Memory B cell (primary cell): ENCODE results near the gene ALCAM.

Source experiments
- ATAC-seq: fragments of 150-1000 bp; cut with Tn5 transposase; 2 replicates; pipeline ENCODE4 v1.10.0; 2021; ENCODE audit warnings: low read depth, mild to moderate bottlenecking, moderate library complexity
- DNase-seq, 2 donors: peaks; one replicate each; pipeline ENCODE4 v3.0.0; 2022; ENCODE audit warnings: low spot score in 2 of 2
- H3K27ac Mint-ChIP-seq: one replicate; pipeline ENCODE4 v1.8.0; 2022; ENCODE audit warnings: mild to moderate bottlenecking, moderate library complexity, mixed read lengths
- H3K27me3 Mint-ChIP-seq: one replicate; pipeline ENCODE4 v1.8.0; 2022; ENCODE audit warnings: mixed read lengths
- H3K36me3 Mint-ChIP-seq: one replicate; pipeline ENCODE4 v1.8.0; 2022; ENCODE audit warnings: mild to moderate bottlenecking, mixed read lengths
- H3K4me1 Mint-ChIP-seq: one replicate; pipeline ENCODE4 v1.8.0; 2022; ENCODE audit warnings: mixed read lengths
- H3K4me3 Mint-ChIP-seq: one replicate; pipeline ENCODE4 v1.8.0; 2022; ENCODE audit warnings: mild to moderate bottlenecking, moderate library complexity, mixed read lengths
- H3K9me3 Mint-ChIP-seq: one replicate; pipeline ENCODE4 v1.8.0; 2022; ENCODE audit warnings: mixed read lengths

Gene ALCAM

DNA sequence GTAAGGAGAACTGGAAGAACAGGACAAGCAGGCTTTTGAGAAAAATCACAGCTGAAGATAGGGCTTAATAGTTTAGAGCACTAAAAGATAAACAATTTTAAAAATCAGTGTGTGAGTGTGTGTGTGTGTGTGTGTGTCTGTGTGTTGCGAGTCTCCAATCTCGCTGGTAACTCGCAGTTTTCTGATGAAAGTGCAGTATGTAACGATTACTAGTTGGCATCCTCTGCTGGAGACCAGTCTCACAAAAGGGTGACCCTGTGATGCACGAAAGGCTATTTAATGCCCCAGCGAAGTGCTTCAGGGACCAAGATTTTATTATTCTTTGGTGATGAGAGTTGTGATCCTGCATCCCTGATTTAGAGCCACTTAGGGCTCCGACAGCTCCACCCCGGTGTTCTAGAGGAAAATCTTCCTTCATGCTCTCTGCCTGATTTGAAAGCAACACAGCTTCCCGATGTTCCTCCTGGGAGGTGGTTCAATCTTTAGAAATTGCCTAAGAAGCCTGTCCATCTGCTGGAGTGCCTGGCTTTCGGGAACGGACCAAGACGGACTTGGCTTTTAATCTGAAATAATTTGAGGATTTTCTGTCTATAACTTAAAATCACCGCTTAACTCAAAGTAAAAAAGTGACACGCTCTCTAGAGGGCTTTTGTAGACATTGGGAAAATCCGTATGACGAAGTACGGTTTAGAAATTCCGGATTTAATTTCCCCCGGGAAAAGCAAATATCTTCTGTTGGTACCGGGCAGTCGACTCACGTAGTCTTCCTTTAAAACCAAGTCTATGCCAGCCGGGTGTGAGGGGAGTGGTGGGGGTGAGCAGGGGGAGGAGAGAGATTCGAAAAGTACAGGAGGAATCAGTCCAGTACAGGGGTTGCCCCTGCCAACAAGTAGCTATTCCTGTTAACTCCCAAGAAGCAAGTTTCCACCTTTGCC, 1.1 kb upstream of the ALCAM start:
- peak overlapping the region; percentile 97 for H3K4me3 Mint-ChIP-seq
- no peaks in the 10 kb centered on the region for H3K36me3 Mint-ChIP-seq
- H3K9me3 Mint-ChIP-seq: no peaks in the 10 kb centered on the region
- ATAC-seq: no peak
- H3K27me3 Mint-ChIP-seq: no peaks in the 10 kb centered on the region
- H3K27ac Mint-ChIP-seq: peak overlapping the region; percentile 100
- peaks cover 22% of the 10 kb centered on the region for H3K4me1 Mint-ChIP-seq
- no peak for DNase-seq

- Mint-ChIP-seq H3K27ac (peak overlapping the region; percentile 100), H3K4me3 (peak overlapping the region; percentile 97), H3K27me3 (no peaks in the 10 kb centered on the region), H3K9me3 (no peaks in the 10 kb centered on the region), H3K36me3 (no peaks in the 10 kb centered on the region), H3K4me1 (peaks cover 22% of the 10 kb centered on the region)
- peak in 1 of 2 donors; percentile 13 for DNase-seq
- no peak for ATAC-seq
Observed at GRCh38 chr3:105367063-105367405, 325 bp downstream of the ALCAM start.

DNA sequence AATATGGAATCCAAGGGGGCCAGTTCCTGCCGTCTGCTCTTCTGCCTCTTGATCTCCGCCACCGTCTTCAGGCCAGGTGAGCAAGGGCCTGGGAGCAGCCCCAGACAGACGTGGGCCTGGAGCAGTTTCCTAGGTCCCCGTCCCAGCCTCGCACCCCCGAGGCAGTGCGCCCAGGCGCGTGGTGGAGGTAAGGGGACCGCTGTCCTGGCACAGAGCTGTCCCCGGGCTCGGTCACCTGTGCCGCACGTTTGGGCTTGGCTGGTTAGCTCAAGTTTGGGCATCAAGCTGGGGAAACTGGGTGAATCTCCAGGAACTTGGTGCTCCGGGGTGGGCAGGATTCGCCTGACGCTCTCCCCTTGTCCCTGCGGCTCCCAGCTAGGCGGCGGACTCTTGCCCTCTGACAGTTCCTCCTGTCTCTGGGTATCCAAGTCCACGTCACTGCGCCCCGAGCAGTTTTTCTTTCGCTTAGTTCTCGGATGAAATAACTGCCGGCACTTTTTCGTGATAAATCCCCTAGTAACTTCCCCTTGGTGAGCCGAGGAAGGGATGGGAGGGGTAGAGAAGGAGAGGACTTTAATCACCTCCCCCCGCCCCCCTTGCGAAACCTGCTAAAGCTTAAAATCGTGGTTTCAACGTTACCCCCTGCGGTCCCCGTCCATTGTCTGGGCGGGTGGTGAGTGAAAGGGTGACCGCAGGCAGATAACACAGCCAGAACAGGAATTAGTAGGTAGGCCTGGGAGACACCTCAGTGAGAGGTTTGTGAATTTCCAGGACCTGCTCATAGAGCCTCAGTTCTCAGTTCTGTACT, 901 bp downstream of the ALCAM start:
- Mint-ChIP-seq H3K36me3 (no peaks in the 10 kb centered on the region), H3K27me3 (no peaks in the 10 kb centered on the region), H3K4me1 (peaks cover 25% of the 10 kb centered on the region), H3K4me3 (peak overlapping the region; percentile 97), H3K27ac (peak overlapping the region; percentile 100), H3K9me3 (no peaks in the 10 kb centered on the region)
- ATAC-seq (peak; percentile 26), DNase-seq (peak; percentile 59 to 65)

GRCh38 chr3:105368566-105369499, 2.1 kb downstream of the ALCAM start:
- peak overlapping the region; percentile 100 for H3K27ac Mint-ChIP-seq
- DNase-seq: peak; percentile 64 to 74
- ATAC-seq: peak; percentile 51

GRCh38 chr3:105369500-105370371, 3.0 kb downstream of the ALCAM start:
- Mint-ChIP-seq H3K9me3 (no peaks in the 10 kb centered on the region), H3K27me3 (no peaks in the 10 kb centered on the region), H3K36me3 (no peaks in the 10 kb centered on the region), H3K4me1 (peaks cover 30% of the 10 kb centered on the region), H3K27ac (peak overlapping the region; percentile 100), H3K4me3 (peak overlapping the region; percentile 97)
- peak in 1 of 2 donors; percentile 49 for DNase-seq
- ATAC-seq: peak; percentile 17

More at GRCh38 chr3:105368566-105369499, 2.1 kb downstream of the ALCAM start:
- peaks cover 29% of the 10 kb centered on the region for H3K4me1 Mint-ChIP-seq
- H3K27me3 Mint-ChIP-seq: no peaks in the 10 kb centered on the region
- H3K36me3 Mint-ChIP-seq: no peaks in the 10 kb centered on the region
- peak overlapping the region; percentile 97 for H3K4me3 Mint-ChIP-seq
- H3K9me3 Mint-ChIP-seq: no peaks in the 10 kb centered on the region

- Mint-ChIP-seq H3K4me3 (no peak overlapping the region), H3K36me3 (no peaks in the 10 kb centered on the region), H3K4me1 (peaks cover 19% of the 10 kb centered on the region), H3K27me3 (no peaks in the 10 kb centered on the region), H3K9me3 (no peaks in the 10 kb centered on the region), H3K27ac (no peak overlapping the region)
- DNase-seq (no peak), ATAC-seq (no peak)
Observed at GRCh38 chr3:105373383-105373782, 6.7 kb downstream of the ALCAM start.

DNA sequence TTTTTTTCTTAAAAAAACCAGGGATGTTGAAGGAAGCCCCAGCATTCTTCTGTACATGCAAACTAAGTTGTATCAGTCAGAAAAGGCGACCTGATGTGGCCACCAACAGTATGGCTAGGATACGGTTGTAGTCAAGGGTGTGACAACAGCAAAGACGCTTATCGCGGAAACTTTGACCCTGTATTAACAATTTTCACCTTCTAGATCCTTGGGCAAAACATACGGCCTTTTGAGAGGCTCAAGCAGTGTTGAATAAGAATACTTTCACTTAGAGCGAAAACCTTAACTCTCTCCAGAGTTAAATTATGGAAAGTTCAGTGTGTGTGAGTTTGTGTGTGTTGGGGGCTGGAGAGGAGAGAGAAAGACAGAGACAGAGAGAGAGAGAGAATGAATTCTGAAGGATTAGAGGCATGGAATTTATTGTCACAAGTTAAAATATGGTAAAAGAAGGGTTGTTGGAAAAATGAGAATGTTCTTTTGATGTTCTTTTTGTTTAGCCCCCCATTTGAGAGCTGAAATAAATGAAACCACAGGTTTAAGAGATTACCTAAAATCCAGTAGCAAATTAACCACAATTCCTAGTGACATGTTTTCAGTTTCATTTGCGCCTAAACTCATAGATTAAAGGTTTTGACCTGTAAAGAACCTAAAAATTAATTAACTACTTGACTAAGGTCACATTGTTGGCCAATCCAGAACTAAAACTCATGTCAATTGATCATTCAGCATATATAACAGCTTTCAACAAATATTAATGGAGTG, 9.2 kb downstream of the ALCAM start:
- Mint-ChIP-seq H3K27me3 (no peaks in the 10 kb centered on the region), H3K4me3 (no peak overlapping the region), H3K9me3 (no peaks in the 10 kb centered on the region), H3K4me1 (peaks cover 15% of the 10 kb centered on the region), H3K27ac (no peak overlapping the region), H3K36me3 (no peaks in the 10 kb centered on the region)
- DNase-seq (no peak), ATAC-seq (no peak)

DNA sequence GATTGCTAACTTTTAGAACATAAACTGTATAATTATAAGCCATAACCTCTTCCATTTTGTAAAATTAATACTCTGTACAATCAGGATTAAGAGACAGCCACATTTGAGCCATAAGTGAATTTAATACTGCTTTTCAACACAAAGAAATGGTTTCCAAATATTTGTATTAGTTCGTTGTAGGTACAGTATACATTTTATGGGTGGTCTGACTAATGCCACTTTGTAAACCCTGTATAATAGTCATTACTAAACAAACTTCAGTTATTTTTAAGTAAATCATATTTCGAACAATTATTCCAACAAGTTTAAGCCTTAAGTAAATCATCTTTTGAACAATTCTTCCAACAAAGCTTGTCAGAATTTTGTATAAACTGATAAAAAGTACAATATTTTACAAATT, 11.0 kb downstream of the ALCAM start:
- DNase-seq (no peak), ATAC-seq (no peak)
- Mint-ChIP-seq H3K4me1 (peaks cover 15% of the 10 kb centered on the region), H3K27ac (no peak overlapping the region), H3K36me3 (no peaks in the 10 kb centered on the region), H3K9me3 (no peaks in the 10 kb centered on the region), H3K4me3 (no peak overlapping the region), H3K27me3 (no peaks in the 10 kb centered on the region)

- ATAC-seq: no peak
- Mint-ChIP-seq H3K36me3 (peaks cover 10% of the 10 kb centered on the region), H3K4me3 (no peak overlapping the region), H3K9me3 (peaks cover 5% of the 10 kb centered on the region), H3K27ac (peak overlapping the region; percentile 11), H3K27me3 (no peaks in the 10 kb centered on the region), H3K4me1 (peaks cover 26% of the 10 kb centered on the region)
- no peak for DNase-seq
Observed at GRCh38 chr3:105385179-105385578, 18.5 kb downstream of the ALCAM start.

DNA sequence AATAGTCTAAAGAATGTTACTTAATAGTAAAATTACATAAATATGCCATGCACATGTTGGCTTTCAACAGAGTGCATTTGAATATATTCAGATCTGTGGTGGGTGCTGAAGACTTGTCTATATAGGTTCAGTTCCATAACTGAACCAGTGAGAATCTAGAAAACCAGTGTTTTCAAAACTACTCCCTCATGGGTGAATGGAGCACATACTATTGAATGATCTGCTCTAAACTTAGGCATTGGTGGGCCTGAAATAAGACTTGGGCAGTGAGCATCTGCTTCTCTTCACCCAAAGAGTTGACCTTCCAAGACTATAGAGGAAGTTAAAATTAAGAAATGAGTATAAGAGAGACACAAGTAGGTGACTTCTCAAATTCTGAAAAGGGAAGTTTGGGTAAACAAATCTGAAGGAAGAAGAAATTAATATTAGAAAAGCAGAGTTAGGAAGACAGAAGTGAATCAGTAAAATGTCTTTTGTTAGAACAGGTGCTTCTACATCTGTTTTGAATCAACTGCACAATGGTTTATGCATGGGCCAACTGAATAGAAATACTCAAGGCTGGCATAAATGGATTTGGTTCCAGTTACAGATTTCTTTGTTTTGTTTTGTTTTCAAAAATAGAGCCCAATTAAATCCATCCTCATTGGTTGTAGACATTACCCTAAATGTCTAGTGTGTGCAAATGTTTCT, 19.3 kb downstream of the ALCAM start:
- Mint-ChIP-seq H3K4me1 (peaks cover 26% of the 10 kb centered on the region), H3K9me3 (peaks cover 5% of the 10 kb centered on the region), H3K4me3 (peak overlapping the region; percentile 11), H3K27me3 (no peaks in the 10 kb centered on the region), H3K36me3 (peaks cover 14% of the 10 kb centered on the region), H3K27ac (peak overlapping the region; percentile 14)
- DNase-seq (no peak), ATAC-seq (peak; percentile 82)

DNA sequence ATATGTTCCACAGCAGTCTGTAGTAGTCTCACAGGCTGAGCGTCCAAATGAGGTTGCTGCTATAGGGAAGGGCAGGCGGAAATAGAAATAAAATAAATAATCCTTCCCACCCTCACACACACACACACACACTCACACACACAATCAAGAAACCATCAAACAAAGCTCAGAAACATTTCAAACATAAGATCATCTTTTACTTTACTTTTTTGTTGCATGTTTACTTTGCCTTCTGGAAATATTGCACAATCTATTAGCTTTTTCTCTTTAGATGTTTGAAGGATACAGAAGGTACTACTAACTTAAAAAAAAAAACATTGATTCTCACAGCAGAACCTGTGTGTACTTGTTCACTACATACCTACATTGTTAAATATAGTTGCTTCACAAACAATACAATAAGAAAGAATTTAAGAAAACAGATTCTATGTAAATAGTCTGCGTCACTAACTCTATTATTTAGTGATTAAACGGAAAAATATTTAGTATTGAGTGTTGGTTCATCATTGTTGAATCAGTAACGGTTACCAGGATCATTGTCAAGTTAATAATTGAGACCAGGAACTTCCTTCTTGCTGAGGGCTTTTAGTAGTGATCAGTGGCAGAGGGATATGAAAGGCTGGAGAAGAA, 20.5 kb downstream of the ALCAM start:
- Mint-ChIP-seq H3K27ac (peak overlapping the region; percentile 51), H3K27me3 (no peaks in the 10 kb centered on the region), H3K9me3 (peaks cover 10% of the 10 kb centered on the region), H3K4me1 (peaks cover 30% of the 10 kb centered on the region), H3K4me3 (no peak overlapping the region), H3K36me3 (peaks cover 21% of the 10 kb centered on the region)
- DNase-seq (no peak), ATAC-seq (no peak)
